Activated CD4-positive, alpha-beta memory T cell treated with anti-CD3 and anti-CD28 coated beads for 36 hours (primary cell): ENCODE results near the gene PNPO. TPM values are rescaled to one million over a fixed set of nuclear protein-coding genes. Genes with fewer than 3 reads are reported as not detected.
A peak's percentile ranks its signal among the peaks of the same experiment; 100 is the strongest.

Experiments
- CTCF ChIA-PET: fragments of 350-600 bp; sonication (Branson Sonifier 250); formaldehyde crosslinking; loops from one replicate; lab custom pipeline; 2021; ENCODE audit warnings: antibody characterized with exemption, inconsistent platforms; lab: Charles Lee
- POLR2A ChIA-PET: fragments of 350-600 bp; sonication (Branson Sonifier 250); formaldehyde crosslinking; loops from one replicate; lab custom pipeline; 2021; ENCODE audit warnings: antibody characterized with exemption; lab: Charles Lee
- DNase-seq: peaks from one replicate; pipeline ENCODE4 v3.0.0-alpha.2; 2020
- H3K27ac Mint-ChIP-seq: one replicate; pipeline ENCODE4 v1.8.0; 2021; ENCODE audit warnings: mixed read lengths
- H3K27me3 Mint-ChIP-seq: one replicate; pipeline ENCODE4 v1.8.0; 2021; ENCODE audit warnings: mixed read lengths
- H3K36me3 Mint-ChIP-seq: one replicate; pipeline ENCODE4 v1.8.0; 2021; ENCODE audit warnings: mixed read lengths
- H3K4me1 Mint-ChIP-seq: one replicate; pipeline ENCODE4 v1.8.0; 2021; ENCODE audit warnings: low read depth, mixed read lengths
- H3K4me3 Mint-ChIP-seq: one replicate; pipeline ENCODE4 v1.8.0; 2021; ENCODE audit warnings: mild to moderate bottlenecking, mixed read lengths
- H3K9me3 Mint-ChIP-seq: one replicate; pipeline ENCODE4 v1.8.0; 2021; ENCODE audit warnings: mixed read lengths
- intact Hi-C: fragments of 100-400 bp; cut with micrococcal nuclease; formaldehyde crosslinking; loops from one replicate; pipeline ENCODE4 v1.15.1; 2023
- total RNA-seq, 2 experiments: library from RNA; stranded (reverse); gene quantifications; one replicate each; pipeline ENCODE4 v1.2.3, GENCODE V29; 2021

Gene PNPO
- total RNA-seq, 2 experiments from 2014 or later, result 32.5 to 34.4 TPM

GRCh38 chr17:47937941-47938340 is 3.4 kb upstream of the PNPO start:
- ChIA-PET POLR2A (interaction anchor here (1.4 kb wide), 1 partner anchor 43 kb away, joined by 3 read pairs; no protein-coding TSS in a partner anchor), CTCF (interaction anchor here (4.5 kb wide), 1 partner anchor 10 kb away, joined by 52 read pairs; no protein-coding TSS in a partner anchor)
- peak; percentile 56 for DNase-seq
- H3K4me3 Mint-ChIP-seq, result no peak overlapping the region
- H3K36me3 Mint-ChIP-seq, result no peaks in the 10 kb centered on the region
- H3K9me3 Mint-ChIP-seq, result no peaks in the 10 kb centered on the region
- peaks cover 35% of the 10 kb centered on the region for H3K4me1 Mint-ChIP-seq
- intact Hi-C loops, result no loop called here
- H3K27ac Mint-ChIP-seq, result peak overlapping the region; percentile 63
- no peaks in the 10 kb centered on the region for H3K27me3 Mint-ChIP-seq

GRCh38 chr17:47942096-47942510 is 732 bp downstream of the PNPO start:
- intact Hi-C loops, result loop anchor here (5.0 kb wide), 1 partner anchor 235 kb away; no protein-coding TSS in a partner anchor
- Mint-ChIP-seq H3K9me3 (no peaks in the 10 kb centered on the region), H3K27ac (peak overlapping the region; percentile 81), H3K4me1 (peaks cover 51% of the 10 kb centered on the region), H3K27me3 (no peaks in the 10 kb centered on the region), H3K4me3 (peak overlapping the region; percentile 95), H3K36me3 (peaks cover 14% of the 10 kb centered on the region)
- POLR2A ChIA-PET, result interaction anchor here (1.2 to 2.4 kb wide), 2 partner anchors 9 to 47 kb away, joined by 3 to 12 read pairs; no protein-coding TSS in a partner anchor
- CTCF ChIA-PET, result interaction anchor here (1.2 to 17.6 kb wide), 6 partner anchors 8 to 111 kb away, joined by 4 to 290 read pairs (median 6); partner anchors contain the start of genes CDK5RAP3, LRRC46, MRPL10 and SCRN2
- DNase-seq, result peak; percentile 49

GRCh38 chr17:47942568-47942967 is 1.2 kb downstream of the PNPO start:
- Mint-ChIP-seq H3K4me3 (peak overlapping the region; percentile 95), H3K27ac (no peak overlapping the region), H3K36me3 (peaks cover 16% of the 10 kb centered on the region), H3K9me3 (no peaks in the 10 kb centered on the region), H3K4me1 (peaks cover 53% of the 10 kb centered on the region), H3K27me3 (no peaks in the 10 kb centered on the region)
- intact Hi-C loops, result loop anchor here (5.0 kb wide), 1 partner anchor 235 kb away; no protein-coding TSS in a partner anchor
- ChIA-PET POLR2A (interaction anchor here (0.8 to 2.4 kb wide), 3 partner anchors 10 to 47 kb away, joined by 3 to 12 read pairs (median 3); partner anchors contain the start of gene SP2), CTCF (interaction anchor here (1.2 to 17.6 kb wide), 4 partner anchors 7 to 101 kb away, joined by 4 to 290 read pairs (median 14); partner anchors contain the start of genes CDK5RAP3 and SCRN2)
- DNase-seq, result no peak

- H3K36me3 Mint-ChIP-seq, result peaks cover 17% of the 10 kb centered on the region
- intact Hi-C loops, result no loop called here
- ChIA-PET POLR2A (interaction anchor here (1.6 kb wide), 1 partner anchor 49 kb away, joined by 4 read pairs; the partner anchor contains the start of gene SP2), CTCF (interaction anchor here (0.6 to 17.6 kb wide), 8 partner anchors 8 to 104 kb away, joined by 3 to 290 read pairs (median 7); partner anchors contain the start of genes CDK5RAP3 and SCRN2)
- DNase-seq, result no peak
- H3K4me3 Mint-ChIP-seq, result no peak overlapping the region
- no peaks in the 10 kb centered on the region for H3K27me3 Mint-ChIP-seq
- H3K4me1 Mint-ChIP-seq, result peaks cover 55% of the 10 kb centered on the region
- no peaks in the 10 kb centered on the region for H3K9me3 Mint-ChIP-seq
- H3K27ac Mint-ChIP-seq, result peak overlapping the region; percentile 46
These were observed 3.7 kb downstream of the PNPO start for GRCh38 chr17:47945080-47945479.

GRCh38 chr17:47945529-47946508 is 4.4 kb downstream of the PNPO start:
- H3K27ac Mint-ChIP-seq, result peak overlapping the region; percentile 6
- peaks cover 17% of the 10 kb centered on the region for H3K36me3 Mint-ChIP-seq
- H3K9me3 Mint-ChIP-seq, result no peaks in the 10 kb centered on the region
- H3K27me3 Mint-ChIP-seq, result no peaks in the 10 kb centered on the region
- no peak overlapping the region for H3K4me3 Mint-ChIP-seq
- POLR2A ChIA-PET, result interaction anchor here (0.8 to 1.4 kb wide), 2 partner anchors 25 to 51 kb away, joined by 4 read pairs; partner anchors contain the start of gene CDK5RAP3
- CTCF ChIA-PET, result interaction anchor here (0.9 to 17.6 kb wide), 14 partner anchors 9 to 680 kb away, joined by 3 to 290 read pairs (median 4); partner anchors contain the start of genes CDK5RAP3, HOXB9, PRR15L and SCRN2
- no peak for DNase-seq
- H3K4me1 Mint-ChIP-seq, result peaks cover 50% of the 10 kb centered on the region
- intact Hi-C loops, result no loop called here

DNA sequence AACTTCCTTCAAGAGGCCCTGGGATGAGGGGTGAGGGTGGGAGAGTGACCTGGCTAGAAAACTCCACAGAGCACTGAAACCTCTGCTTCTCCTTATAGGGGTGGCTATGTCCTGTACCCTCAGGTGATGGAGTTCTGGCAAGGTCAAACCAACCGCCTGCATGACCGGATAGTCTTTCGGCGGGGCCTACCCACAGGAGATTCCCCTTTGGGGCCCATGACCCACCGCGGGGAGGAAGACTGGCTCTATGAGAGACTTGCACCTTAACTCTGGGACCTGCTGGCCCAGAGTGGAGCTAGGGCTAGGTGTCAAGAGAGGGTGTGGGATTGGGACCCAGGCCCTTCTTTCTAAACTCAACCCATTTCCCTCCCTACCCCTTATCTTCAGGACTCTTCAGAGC is 5.1 kb downstream of the PNPO start:
- CTCF ChIA-PET, result interaction anchor here (0.8 to 17.6 kb wide), 30 partner anchors 10 to 679 kb away, joined by 3 to 290 read pairs (median 4); partner anchors contain the start of genes CDK5RAP3, HOXB9, PRR15L and SCRN2
- POLR2A ChIA-PET, result interaction anchor here (0.8 to 1.4 kb wide), 2 partner anchors 24 to 51 kb away, joined by 4 read pairs; partner anchors contain the start of gene CDK5RAP3

DNA sequence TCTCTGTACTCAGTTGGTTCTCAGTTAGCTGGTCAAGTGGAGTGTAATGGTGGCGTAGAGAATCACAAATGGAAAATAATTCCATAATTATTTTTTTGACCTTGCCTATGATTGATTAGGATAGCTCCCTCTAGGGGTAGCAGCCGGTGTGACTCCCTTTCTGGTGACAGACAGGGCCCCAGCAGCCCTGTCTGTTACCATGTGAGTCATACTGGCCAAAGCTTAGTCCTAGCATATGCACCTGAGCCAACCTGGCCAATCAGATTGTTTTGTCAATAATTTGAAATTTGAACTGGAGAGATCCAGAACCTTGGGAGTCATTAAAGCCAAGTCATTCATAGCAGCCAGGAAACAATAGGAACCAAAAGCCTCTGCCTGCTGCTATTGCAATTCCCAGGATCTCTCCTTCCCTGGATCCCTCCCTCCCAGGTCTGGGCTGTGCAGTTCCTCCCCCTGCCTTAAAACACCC is 5.6 kb downstream of the PNPO start:
- Mint-ChIP-seq H3K4me3 (no peak overlapping the region), H3K36me3 (peaks cover 17% of the 10 kb centered on the region), H3K27me3 (no peaks in the 10 kb centered on the region), H3K27ac (peak overlapping the region; percentile 54), H3K9me3 (no peaks in the 10 kb centered on the region), H3K4me1 (peaks cover 43% of the 10 kb centered on the region)
- intact Hi-C loops, result loop anchor here (1.0 kb wide), 1 partner anchor 23 kb away; no protein-coding TSS in a partner anchor
- CTCF ChIA-PET, result interaction anchor here (0.6 to 17.6 kb wide), 32 partner anchors 10 to 679 kb away, joined by 3 to 290 read pairs (median 4); partner anchors contain the start of genes CDK5RAP3, HOXB9, PRR15L and SCRN2
- POLR2A ChIA-PET, result interaction anchor here (0.8 to 1.4 kb wide), 2 partner anchors 24 to 52 kb away, joined by 4 read pairs; partner anchors contain the start of gene CDK5RAP3
- peak; percentile 89 for DNase-seq

More for the DNA sequence above, 5.1 kb downstream of the PNPO start:
- no peak for DNase-seq
- intact Hi-C loops, result no loop called here
- Mint-ChIP-seq H3K4me1 (peaks cover 45% of the 10 kb centered on the region), H3K4me3 (no peak overlapping the region), H3K36me3 (peaks cover 17% of the 10 kb centered on the region), H3K9me3 (no peaks in the 10 kb centered on the region), H3K27ac (no peak overlapping the region), H3K27me3 (no peaks in the 10 kb centered on the region)

DNA sequence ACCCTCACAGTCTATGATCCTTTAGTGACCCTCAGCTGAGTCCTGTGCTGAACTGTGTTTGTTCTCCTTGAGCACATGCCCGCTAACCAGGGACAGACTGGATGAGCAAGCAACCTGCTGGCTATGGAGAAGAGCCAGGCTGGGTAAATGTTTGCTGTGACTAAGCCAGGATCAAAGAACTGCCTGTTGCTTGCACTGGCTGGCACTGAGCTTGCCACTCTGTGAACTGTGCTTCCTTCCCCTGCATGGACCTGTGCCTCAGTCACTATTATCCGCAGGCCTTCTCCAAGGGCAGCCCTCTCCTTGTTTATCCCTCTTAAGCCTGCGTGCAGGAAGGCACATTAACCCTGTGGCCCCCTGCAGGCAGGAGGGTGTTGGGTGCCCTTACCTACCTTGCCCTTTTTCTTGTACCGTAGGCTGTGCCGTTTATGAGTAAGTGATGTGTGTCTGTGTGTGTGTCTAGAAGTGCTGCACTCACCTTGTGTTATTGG is 7.4 kb downstream of the PNPO start:
- ChIA-PET CTCF (interaction anchor here (0.6 to 17.6 kb wide), 22 partner anchors 8 to 384 kb away, joined by 3 to 290 read pairs (median 4); partner anchors contain the start of genes CDK5RAP3, PNPO, PRR15L and SP2), POLR2A (interaction anchor here (1.4 kb wide), 1 partner anchor 22 kb away, joined by 7 read pairs; the partner anchor contains the start of gene CDK5RAP3)
- no peaks in the 10 kb centered on the region for H3K9me3 Mint-ChIP-seq
- peaks cover 29% of the 10 kb centered on the region for H3K4me1 Mint-ChIP-seq
- H3K27me3 Mint-ChIP-seq, result no peaks in the 10 kb centered on the region
- peak overlapping the region; percentile 23 for H3K27ac Mint-ChIP-seq
- no peak overlapping the region for H3K4me3 Mint-ChIP-seq
- no peak for DNase-seq
- intact Hi-C loops, result loop anchor here (1.0 kb wide), 1 partner anchor 70 kb away; no protein-coding TSS in a partner anchor
- H3K36me3 Mint-ChIP-seq, result peaks cover 17% of the 10 kb centered on the region

GRCh38 chr17:47949197-47949759 is 7.9 kb downstream of the PNPO start:
- POLR2A ChIA-PET, result interaction anchor here (1.4 kb wide), 1 partner anchor 22 kb away, joined by 7 read pairs; the partner anchor contains the start of gene CDK5RAP3
- CTCF ChIA-PET, result interaction anchor here (0.6 to 17.6 kb wide), 32 partner anchors 7 to 611 kb away, joined by 3 to 290 read pairs (median 4); partner anchors contain the start of genes CDK5RAP3, PNPO, PRR15L and SNX11
- Mint-ChIP-seq H3K9me3 (no peaks in the 10 kb centered on the region), H3K4me1 (peaks cover 28% of the 10 kb centered on the region), H3K27ac (peak overlapping the region; percentile 63), H3K36me3 (peaks cover 17% of the 10 kb centered on the region), H3K27me3 (no peaks in the 10 kb centered on the region), H3K4me3 (peak overlapping the region; percentile 51)
- intact Hi-C loops, result loop anchor here (1.0 kb wide), 1 partner anchor 69 kb away; no protein-coding TSS in a partner anchor
- DNase-seq, result peak; percentile 87

GRCh38 chr17:47949946-47950345 is 8.6 kb downstream of the PNPO start:
- no peak for DNase-seq
- no peak overlapping the region for H3K27ac Mint-ChIP-seq
- H3K4me3 Mint-ChIP-seq, result no peak overlapping the region
- peaks cover 24% of the 10 kb centered on the region for H3K4me1 Mint-ChIP-seq
- no peaks in the 10 kb centered on the region for H3K9me3 Mint-ChIP-seq
- intact Hi-C loops, result loop anchor here (1.0 kb wide), 1 partner anchor 68 kb away; no protein-coding TSS in a partner anchor
- CTCF ChIA-PET, result interaction anchor here (0.6 to 17.6 kb wide), 29 partner anchors 8 to 612 kb away, joined by 3 to 290 read pairs (median 4); partner anchors contain the start of genes CDK5RAP3, PNPO, PRR15L and SCRN2
- H3K27me3 Mint-ChIP-seq, result no peaks in the 10 kb centered on the region
- POLR2A ChIA-PET, result interaction anchor here (0.6 to 1.4 kb wide), 3 partner anchors 21 to 68 kb away, joined by 3 to 7 read pairs (median 4); partner anchors contain the start of gene CDK5RAP3
- peaks cover 13% of the 10 kb centered on the region for H3K36me3 Mint-ChIP-seq
